EH (cell line): Measurements from ENCODE around the gene RARB.

Experiments
- DNase-seq: peaks from one replicate; pipeline ENCODE4 v3.0.0-alpha.2; 2015; ENCODE audit warnings: low read depth

The RARB gene

GRCh38 chr3:25472731-25473130, 44.7 kb downstream of the RARB start:
- DNase-seq: peak; percentile 38

- DNase-seq: peak; percentile 64
Observed at GRCh38 chr3:25473246-25473645, 45.2 kb downstream of the RARB start.

DNA sequence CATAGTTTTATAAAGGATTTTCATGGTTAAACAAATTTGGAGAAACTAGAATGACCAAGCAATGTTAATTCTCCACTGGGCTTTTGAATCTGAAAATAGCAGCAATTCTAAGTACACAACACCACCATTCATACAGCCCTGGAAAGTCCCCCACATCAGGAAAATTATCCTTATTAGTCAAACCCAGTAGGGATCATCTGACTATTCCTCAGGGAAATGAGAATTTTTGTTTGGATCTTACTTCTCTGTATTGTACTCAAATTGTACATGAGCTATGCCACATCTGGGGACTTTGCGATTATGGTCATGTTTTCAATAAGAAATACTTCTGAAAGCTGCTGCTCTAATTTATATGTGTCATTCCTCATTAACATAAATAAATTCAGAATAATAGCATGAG, 46.0 kb downstream of the RARB start:
- no peak for DNase-seq

GRCh38 chr3:25476639-25477038, 48.6 kb downstream of the RARB start:
- DNase-seq: peak; percentile 74

- no peak for DNase-seq
Observed at GRCh38 chr3:25478211-25478757, 50.2 kb downstream of the RARB start.

GRCh38 chr3:25478964-25479726, 51.1 kb downstream of the RARB start:
- DNase-seq: peak; percentile 75

GRCh38 chr3:25479727-25480010, 51.6 kb downstream of the RARB start:
- DNase-seq: no peak

DNA sequence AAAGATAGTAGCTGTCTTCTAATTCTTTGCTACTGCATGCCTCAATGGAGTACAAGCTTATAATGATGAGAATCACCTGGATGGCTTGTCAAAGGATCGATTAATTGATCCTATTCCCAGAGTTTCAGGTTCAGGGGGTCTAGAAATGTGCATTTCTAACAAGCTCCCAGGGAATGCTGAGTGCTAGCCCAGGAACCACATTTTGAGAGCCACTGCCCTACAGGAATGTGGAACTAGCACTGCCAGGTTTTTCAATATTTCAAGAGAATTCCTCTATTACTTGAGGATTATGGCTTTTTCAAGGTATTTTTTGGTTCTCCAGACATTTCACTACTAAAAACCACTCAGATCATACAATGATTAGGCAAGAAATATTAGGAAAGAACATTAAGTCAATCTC, 52.7 kb downstream of the RARB start:
- DNase-seq: peak; percentile 21

DNA sequence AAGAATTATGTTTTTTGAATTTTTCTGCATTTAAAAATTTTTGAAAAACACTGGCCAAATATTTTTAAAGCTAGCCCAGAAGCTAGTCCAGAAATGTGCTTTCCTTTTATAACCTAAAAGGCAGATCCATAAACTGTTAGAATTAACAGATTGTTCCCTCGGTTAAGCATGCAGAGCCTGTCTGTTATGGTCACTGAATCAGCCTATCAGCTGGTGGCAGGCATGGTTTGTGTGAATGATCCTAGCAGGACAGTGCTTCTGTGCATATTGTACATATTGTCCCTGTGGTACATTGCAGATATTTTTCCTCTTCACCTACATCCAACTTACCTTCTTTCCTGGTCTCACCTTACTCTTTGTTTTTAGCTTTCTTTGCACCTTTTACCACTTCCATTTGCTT, 53.3 kb downstream of the RARB start:
- no peak for DNase-seq

DNA sequence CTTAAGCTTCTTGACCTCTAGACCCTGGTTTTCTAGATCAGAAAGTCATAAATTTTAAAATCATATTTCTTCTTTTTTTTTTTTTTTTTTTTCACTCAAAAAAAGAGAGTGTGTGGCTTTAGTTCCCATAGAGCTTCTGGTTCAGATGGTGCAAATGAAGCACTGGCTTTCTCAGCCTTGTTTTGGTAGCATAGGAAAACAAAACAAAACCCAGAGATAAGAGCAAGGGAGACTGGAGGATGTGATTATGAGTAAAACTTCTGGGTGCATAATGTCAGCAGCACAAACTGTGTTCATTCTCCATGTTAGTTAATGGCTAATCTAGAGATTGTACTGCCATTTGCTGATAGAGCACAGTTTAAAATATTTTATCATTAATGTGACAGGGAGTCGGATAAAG, 55.4 kb downstream of the RARB start:
- DNase-seq: peak; percentile 63

GRCh38 chr3:25485673-25486072, 57.6 kb downstream of the RARB start:
- no peak for DNase-seq

DNA sequence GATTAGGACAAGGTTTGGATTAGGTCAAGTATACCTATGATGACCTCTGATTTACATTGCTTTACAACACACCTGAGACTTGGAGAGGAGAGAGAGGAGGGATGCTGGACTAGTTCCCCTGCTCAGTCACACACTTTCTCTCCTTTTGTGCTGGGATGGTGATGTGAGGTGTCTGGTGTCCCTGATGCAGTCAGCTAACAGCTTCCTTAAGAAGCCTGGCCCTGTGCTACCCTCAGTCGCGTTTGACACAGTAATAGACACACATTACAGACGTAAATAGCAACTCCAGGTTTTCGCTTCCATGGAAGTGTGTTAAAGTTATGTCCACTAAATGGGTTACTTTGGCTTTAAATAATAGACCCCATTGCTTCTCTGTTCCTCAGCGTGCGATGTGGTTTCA, 58.9 kb downstream of the RARB start:
- DNase-seq: no peak

GRCh38 chr3:25489858-25490593, 62.0 kb downstream of the RARB start:
- DNase-seq: no peak

- DNase-seq: no peak
Observed at GRCh38 chr3:25493246-25493645, 65.2 kb downstream of the RARB start.

DNA sequence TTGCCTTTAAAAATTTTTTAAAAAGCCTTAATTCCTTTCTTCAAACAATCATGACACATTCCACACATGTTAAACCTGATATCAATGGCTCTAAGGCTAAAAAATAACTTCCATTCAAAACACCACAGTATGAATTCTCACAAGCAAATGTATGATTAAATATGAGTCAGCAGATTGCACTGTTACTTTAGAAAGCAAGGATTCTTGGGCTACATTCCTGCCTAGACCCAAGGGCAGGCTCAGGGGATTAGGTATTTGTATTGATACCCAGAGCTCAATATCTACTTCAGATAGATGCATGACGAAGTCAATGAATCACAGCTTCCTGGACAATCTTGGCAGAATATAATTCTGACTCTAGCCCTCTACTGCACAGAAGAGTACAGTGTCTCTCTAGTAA, 65.7 kb downstream of the RARB start:
- peak; percentile 92 for DNase-seq

GRCh38 chr3:25495304-25495703, 67.2 kb downstream of the RARB start:
- DNase-seq: peak; percentile 51

GRCh38 chr3:25495726-25496253, 67.7 kb downstream of the RARB start:
- no peak for DNase-seq

GRCh38 chr3:25497096-25497495, 69.0 kb downstream of the RARB start:
- DNase-seq: no peak

GRCh38 chr3:25500706-25501210, 72.7 kb downstream of the RARB start:
- no peak for DNase-seq

- no peak for DNase-seq
Observed at GRCh38 chr3:25502233-25502632, 74.2 kb downstream of the RARB start.

- DNase-seq: no peak
Observed at GRCh38 chr3:25503898-25504301, 75.8 kb downstream of the RARB start.

GRCh38 chr3:25505581-25505980, 77.5 kb downstream of the RARB start:
- no peak for DNase-seq

DNA sequence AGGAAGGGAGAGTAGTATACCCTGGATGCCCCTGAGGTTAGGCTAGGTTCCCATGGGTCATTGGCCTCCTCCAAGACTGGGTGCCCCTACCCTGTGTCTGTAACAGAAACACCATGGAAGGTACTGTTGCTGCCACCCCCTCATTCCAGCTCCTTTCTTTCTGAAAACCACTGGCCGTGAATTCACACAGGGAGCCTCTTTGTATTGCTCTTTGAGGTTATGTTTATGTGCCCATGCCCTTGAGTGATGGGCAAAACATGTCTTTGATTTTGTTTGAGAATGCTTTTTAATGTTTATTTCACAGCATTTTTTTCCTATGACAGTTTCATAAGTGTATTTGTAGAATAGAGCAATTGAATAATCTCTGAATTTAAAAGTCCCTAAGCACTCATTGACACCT, 79.7 kb downstream of the RARB start:
- DNase-seq: peak; percentile 44
